ENCODE results near the gene RPL10A.

The RPL10A gene

DNA sequence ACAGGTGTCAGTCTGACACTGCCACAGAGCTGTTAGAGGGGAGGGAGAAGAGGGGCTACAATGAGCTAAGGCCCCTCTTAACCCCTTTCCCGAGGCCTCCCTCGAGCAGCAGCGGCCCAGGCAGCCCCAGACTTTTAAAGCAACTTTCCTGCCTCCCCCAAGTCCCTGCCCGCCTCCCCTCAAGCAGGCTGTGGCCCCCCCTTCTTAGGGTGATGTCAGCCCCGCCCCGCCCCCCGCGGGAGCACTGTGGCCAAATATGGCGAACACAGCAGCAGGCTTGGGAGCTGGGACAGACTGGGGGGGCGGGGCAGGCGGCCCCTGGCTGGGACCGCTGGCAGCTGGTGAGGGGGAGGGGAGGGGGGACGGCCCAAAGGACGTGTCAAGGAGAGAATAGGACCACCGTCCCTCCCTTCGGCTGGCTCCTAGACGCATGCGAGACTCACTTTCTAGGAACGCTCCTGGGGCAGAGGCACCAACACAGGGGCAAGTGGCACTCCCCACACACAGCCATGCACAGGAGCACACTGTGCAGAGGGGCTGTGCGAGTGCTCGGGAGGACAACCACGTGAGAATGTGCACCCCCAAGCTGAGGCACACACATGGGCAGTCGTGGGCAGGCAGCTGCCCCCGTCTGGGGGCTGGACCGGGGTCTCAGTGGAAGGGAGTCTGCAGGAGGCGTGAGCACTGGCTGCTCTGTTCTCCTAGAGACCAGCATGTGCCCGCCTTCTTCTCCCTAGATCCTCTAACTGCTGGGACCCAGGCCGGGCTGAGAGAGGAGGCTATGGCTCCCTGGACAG lies 22.0 kb downstream of the RPL10A start:
- TF ChIP-seq, protein P1, sequence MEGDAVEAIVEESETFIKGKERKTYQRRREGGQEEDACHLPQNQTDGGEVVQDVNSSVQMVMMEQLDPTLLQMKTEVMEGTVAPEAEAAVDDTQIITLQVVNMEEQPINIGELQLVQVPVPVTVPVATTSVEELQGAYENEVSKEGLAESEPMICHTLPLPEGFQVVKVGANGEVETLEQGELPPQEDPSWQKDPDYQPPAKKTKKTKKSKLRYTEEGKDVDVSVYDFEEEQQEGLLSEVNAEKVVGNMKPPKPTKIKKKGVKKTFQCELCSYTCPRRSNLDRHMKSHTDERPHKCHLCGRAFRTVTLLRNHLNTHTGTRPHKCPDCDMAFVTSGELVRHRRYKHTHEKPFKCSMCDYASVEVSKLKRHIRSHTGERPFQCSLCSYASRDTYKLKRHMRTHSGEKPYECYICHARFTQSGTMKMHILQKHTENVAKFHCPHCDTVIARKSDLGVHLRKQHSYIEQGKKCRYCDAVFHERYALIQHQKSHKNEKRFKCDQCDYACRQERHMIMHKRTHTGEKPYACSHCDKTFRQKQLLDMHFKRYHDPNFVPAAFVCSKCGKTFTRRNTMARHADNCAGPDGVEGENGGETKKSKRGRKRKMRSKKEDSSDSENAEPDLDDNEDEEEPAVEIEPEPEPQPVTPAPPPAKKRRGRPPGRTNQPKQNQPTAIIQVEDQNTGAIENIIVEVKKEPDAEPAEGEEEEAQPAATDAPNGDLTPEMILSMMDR (IDR thresholded peaks at IDR 0.05; ENCODE audit: extremely low read depth, missing control alignments) = no peak

GRCh38 chr6:35490821-35491557 lies 22.8 kb downstream of the RPL10A start:
- TF ChIP-seq, protein P1 (IDR thresholded peaks at IDR 0.05; ENCODE audit: extremely low read depth, missing control alignments) = no peak
- no peak for DNase-seq (ENCODE audit: low spot score)

More for the DNA sequence above, 22.0 kb downstream of the RPL10A start:
- no peak for DNase-seq (ENCODE audit: low spot score)

DNA sequence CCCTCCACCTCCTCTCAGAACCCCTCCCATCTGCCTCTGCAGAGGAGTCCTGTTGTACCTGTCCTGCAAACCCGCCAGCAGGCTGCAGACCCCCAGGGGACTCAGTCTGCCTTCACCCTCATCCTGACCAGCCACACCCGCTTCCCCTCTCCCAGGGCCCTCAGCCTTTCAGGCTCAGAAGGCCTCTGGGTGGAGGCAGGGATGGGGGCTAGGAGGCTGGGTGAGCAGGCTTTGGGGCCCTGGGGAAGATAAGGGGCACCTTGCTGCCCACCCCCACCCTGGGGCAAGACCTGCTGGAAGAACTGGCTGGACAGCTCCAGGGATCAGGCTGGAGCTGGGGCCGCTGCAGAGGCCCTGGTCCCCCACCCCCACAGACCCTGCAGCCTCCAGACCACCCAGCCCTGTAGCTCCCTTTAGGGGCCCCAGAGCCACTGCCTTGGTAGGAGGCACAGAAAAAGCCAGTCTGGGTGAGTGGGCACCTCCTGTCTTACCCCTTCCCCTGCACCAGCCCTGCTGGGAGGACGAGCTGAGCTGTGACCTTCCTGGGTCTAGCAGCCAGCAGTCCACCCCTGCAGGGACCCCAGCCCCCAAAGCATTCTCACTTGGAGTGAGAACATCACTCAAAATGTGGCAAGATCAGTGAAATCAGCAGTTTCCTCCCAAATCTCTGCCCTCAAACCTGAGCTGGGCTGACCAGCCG lies 23.5 kb downstream of the RPL10A start:
- no peak for DNase-seq (ENCODE audit: low spot score)
- TF ChIP-seq, protein P1 (IDR thresholded peaks at IDR 0.05; ENCODE audit: extremely low read depth, missing control alignments) = no peak

DNA sequence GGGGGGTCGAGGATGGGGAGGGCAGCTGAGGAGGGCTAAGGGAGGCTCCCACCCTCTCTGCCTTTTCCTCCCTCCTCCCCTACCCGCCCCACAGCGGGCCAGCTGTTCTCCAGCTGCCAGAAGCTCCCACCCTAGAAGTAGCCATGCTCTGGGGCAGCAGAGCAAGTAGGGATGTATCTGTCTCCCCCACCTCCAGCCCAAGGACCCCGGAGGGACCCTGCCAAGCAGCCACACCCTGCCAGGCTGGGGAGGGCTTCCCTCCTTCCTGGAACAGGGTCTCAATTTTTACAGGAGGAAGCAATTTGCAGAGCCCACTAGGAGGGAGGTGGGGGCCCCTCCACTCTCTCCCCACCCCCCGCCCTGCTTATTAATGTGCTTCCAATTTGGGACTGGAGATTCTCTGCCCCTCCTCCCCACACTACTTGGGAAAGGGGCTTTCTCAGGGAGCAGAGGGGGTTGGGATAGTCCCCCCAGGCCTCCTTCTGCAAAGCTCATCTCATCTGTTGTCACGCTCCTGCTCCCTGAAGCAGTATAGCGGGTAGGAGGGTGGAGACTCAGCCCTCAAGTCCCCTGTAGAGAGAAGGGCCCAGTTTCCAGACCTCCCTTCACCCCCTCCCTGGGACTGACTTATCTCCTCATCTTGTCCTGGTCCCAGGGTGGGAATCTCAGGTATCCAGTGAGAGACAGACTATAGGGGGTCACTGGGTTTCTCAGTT lies 24.2 kb downstream of the RPL10A start:
- TF ChIP-seq, protein P1 (IDR thresholded peaks at IDR 0.05; ENCODE audit: extremely low read depth, missing control alignments) = no peak
- no peak for DNase-seq (ENCODE audit: low spot score)

DNA sequence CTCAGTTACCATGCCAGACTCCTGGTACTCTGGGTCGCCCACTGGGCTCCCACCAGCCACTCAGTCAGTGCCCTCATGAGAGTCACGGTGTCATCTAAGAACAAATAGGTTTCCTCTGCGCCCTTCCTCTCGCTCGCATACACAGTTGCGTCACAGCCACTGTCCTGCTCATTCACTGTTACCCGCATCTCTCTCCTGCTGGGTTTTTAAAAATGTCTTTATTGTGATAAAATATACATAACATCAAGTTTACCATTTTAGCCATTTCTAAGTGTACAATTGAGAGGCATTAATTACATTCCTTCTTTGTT lies 24.7 kb downstream of the RPL10A start:
- DNase-seq (ENCODE audit: low spot score) = no peak
- TF ChIP-seq, protein P1 (IDR thresholded peaks at IDR 0.05; ENCODE audit: extremely low read depth, missing control alignments) = no peak

DNA sequence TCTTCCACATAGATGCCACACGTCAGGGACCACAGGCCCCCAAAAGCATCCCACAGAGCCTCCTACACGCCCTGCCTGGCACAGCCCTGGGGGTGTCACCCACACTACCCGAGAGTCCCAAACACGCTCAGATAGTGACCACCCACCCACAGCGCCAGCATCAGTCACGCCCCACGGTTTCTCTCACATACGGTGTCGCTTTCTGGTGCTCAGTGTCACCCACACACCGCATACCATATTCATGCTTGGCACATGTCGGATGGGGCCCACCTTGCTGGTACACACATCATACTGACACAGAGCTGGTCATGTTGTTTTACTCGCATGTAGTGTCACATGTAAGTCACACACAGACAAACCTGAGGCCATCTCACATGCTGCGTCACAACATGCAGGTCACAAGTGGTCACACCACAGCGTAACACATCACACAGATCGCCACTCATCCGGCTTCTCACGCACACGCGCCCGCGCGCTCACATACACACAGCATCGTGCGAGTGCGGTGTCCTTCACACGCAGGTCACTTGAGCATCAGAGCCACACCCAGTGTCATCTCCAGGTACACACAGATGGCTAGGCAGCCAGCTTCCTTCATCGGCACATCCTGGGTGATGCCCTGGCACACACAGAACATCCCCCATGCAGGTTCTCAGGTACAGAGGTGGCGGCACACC lies 25.2 kb downstream of the RPL10A start:
- TF ChIP-seq, protein P1 (IDR thresholded peaks at IDR 0.05; ENCODE audit: extremely low read depth, missing control alignments) = no peak
- no peak for DNase-seq (ENCODE audit: low spot score)
